ENCODE measurements around the gene PROK1.

- no peak for TF ChIP-seq GATA2 (IDR thresholded peaks at IDR 0.05; ENCODE audit: low read depth, low read length)
- no peak for TF ChIP-seq GATA3 (IDR thresholded peaks at IDR 0.05; ENCODE audit: low read depth, low read length)
Observed at GRCh38 chr1:110475362-110476027, 24.5 kb downstream of the PROK1 start.

Measured in SH-SY5Y (cell line).